Activated CD4-positive, alpha-beta T cell treated with anti-CD3 and anti-CD28 coated beads, Interleukin-2, amount 10 ng/mL, durations not matched to agents 7 days and 5 days (primary cell): ENCODE measurements around the gene PLPP2. TPM values are rescaled to one million over a fixed set of nuclear protein-coding genes. Genes with fewer than 3 reads are reported as not detected.
A peak's percentile ranks its signal among the peaks of the same experiment; 100 is the strongest.

Source experiments
- CTCF ChIA-PET: fragments of 350-600 bp; sonication (Branson Sonifier 250); formaldehyde crosslinking; loops from one replicate; lab custom pipeline; 2021; ENCODE audit warnings: antibody characterized with exemption; lab: Charles Lee
- POLR2A ChIA-PET: fragments of 350-600 bp; sonication (Branson Sonifier 250); formaldehyde crosslinking; loops from one replicate; lab custom pipeline; 2021; ENCODE audit warnings: antibody characterized with exemption; lab: Charles Lee
- DNase-seq: peaks from one replicate; pipeline ENCODE4 v3.0.0-alpha.2; 2020
- H3K27ac Mint-ChIP-seq: one replicate; pipeline ENCODE4 v1.8.0; 2021; ENCODE audit warnings: mild to moderate bottlenecking, moderate library complexity, mixed read lengths
- H3K27me3 Mint-ChIP-seq: one replicate; pipeline ENCODE4 v1.8.0; 2021; ENCODE audit warnings: mixed read lengths
- H3K36me3 Mint-ChIP-seq: one replicate; pipeline ENCODE4 v1.8.0; 2021; ENCODE audit warnings: low read depth, mixed read lengths
- H3K4me1 Mint-ChIP-seq: one replicate; pipeline ENCODE4 v1.8.0; 2021; ENCODE audit warnings: mixed read lengths
- H3K4me3 Mint-ChIP-seq: one replicate; pipeline ENCODE4 v1.8.0; 2021; ENCODE audit warnings: mild to moderate bottlenecking, moderate library complexity, mixed read lengths
- H3K9me3 Mint-ChIP-seq: one replicate; pipeline ENCODE4 v1.8.0; 2021; ENCODE audit warnings: mixed read lengths
- total RNA-seq, 2 experiments: library from RNA; stranded (reverse); gene quantifications; one replicate each; pipeline ENCODE4 v1.2.3, GENCODE V29; 2021

Gene PLPP2
- total RNA-seq, 2 experiments from 2014 or later, result 0.15 to 0.22 TPM

- no peaks in the 10 kb centered on the region for H3K9me3 Mint-ChIP-seq
- H3K4me1 Mint-ChIP-seq, result peaks cover 2% of the 10 kb centered on the region
- no peak overlapping the region for H3K4me3 Mint-ChIP-seq
- no peak overlapping the region for H3K27ac Mint-ChIP-seq
- H3K27me3 Mint-ChIP-seq, result peaks cover 35% of the 10 kb centered on the region
- DNase-seq, result peak; percentile 35
- CTCF ChIA-PET, result interaction anchor here (1.2 to 1.4 kb wide), 3 partner anchors 8 to 48 kb away, joined by 3 read pairs; no protein-coding TSS in a partner anchor
- no peaks in the 10 kb centered on the region for H3K36me3 Mint-ChIP-seq
- POLR2A ChIA-PET, result no interaction called here
Observed at GRCh38 chr19:294946-295686, 3.9 kb upstream of the PLPP2 start.

DNA sequence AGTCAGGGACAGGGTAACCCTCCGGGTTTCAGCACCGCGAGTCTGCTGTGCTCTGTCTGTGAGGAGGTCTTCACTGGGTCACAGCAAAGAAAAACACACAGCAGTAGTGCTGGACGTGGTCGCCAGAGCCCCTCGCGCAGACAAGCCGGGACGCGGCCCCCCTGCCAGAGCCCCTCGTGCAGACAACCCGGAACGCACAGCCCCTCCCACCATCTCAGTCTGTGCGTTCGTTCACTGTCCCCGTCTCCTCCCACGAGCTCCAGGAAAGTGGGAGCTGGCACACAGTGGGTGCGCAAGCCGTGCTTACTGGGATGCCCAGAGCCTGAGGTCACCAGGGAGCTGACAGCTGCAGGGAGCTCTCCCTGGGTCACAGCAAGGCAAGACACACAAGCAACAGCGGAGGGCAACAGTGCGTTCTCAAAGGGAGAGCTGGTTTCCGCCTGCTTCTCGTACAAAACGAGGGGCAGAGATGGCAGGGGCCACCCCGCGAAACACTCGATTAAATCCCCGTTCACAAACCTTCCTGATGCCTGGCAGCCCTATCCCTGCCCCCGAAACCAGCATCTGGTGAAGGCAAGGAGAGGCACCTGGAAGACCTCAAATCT is 3.2 kb upstream of the PLPP2 start:
- CTCF ChIA-PET, result no interaction called here
- H3K4me1 Mint-ChIP-seq, result peaks cover 4% of the 10 kb centered on the region
- H3K27me3 Mint-ChIP-seq, result peaks cover 42% of the 10 kb centered on the region
- H3K27ac Mint-ChIP-seq, result no peak overlapping the region
- H3K4me3 Mint-ChIP-seq, result no peak overlapping the region
- POLR2A ChIA-PET, result no interaction called here
- DNase-seq, result no peak
- H3K9me3 Mint-ChIP-seq, result no peaks in the 10 kb centered on the region
- H3K36me3 Mint-ChIP-seq, result no peaks in the 10 kb centered on the region

- CTCF ChIA-PET, result no interaction called here
- H3K36me3 Mint-ChIP-seq, result no peaks in the 10 kb centered on the region
- no peak for DNase-seq
- POLR2A ChIA-PET, result no interaction called here
- H3K9me3 Mint-ChIP-seq, result no peaks in the 10 kb centered on the region
- peaks cover 4% of the 10 kb centered on the region for H3K4me1 Mint-ChIP-seq
- no peak overlapping the region for H3K4me3 Mint-ChIP-seq
- peaks cover 43% of the 10 kb centered on the region for H3K27me3 Mint-ChIP-seq
- H3K27ac Mint-ChIP-seq, result no peak overlapping the region
Observed at GRCh38 chr19:293436-294110, 2.4 kb upstream of the PLPP2 start.

DNA sequence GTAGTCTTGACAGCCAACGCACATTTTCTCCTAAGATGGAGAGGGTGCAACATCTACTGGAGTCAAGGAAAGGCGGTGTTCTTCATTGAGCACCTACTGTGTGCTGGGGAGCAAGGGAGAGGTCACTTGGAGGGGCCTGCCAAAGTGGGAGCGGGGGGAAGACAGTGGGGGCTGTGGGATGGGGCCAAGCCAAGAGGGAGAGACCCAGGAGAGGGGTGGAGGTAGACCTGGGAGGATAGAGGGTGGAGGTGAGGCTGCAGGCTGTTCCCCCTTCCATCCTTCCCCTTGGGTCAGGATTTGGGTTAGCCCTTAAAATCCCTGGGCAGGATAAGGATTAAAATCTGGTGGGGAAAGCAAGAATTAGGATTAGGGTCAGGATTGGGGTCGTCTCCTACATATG is 1.7 kb upstream of the PLPP2 start:
- H3K27me3 Mint-ChIP-seq, result peaks cover 43% of the 10 kb centered on the region
- no peaks in the 10 kb centered on the region for H3K36me3 Mint-ChIP-seq
- DNase-seq, result no peak
- H3K27ac Mint-ChIP-seq, result no peak overlapping the region
- no peaks in the 10 kb centered on the region for H3K9me3 Mint-ChIP-seq
- CTCF ChIA-PET, result no interaction called here
- POLR2A ChIA-PET, result no interaction called here
- no peak overlapping the region for H3K4me3 Mint-ChIP-seq
- peaks cover 4% of the 10 kb centered on the region for H3K4me1 Mint-ChIP-seq

DNA sequence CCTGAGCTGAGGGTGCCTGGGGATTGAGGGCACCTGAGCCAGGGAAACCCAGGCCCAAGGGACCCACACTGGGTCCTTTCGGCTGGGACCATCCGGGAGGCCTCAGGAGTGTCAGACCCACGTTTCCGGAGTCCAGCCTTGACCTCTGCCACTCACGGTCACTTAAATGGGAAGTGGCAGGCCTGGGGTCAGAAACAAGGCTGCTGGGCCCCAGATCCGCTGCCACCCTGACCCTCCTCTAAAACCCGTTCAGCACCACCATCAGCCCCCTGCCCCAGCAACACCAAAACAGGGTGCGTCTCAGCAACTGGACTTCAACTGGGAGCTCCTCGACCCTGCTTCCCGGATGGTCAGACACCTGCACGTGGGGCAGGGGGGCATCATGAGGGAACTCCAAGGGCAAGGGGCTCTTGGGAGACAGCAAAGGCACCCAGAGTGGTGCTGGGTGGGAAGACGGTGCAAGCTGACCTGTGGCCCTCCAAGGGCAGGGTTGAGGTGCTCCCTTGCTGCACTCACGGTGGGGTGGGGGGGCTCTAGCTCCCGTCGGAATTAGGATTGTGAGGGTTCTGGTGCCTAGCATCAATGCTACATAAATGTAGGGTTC is 1.2 kb upstream of the PLPP2 start:
- ChIA-PET CTCF (no interaction called here), POLR2A (no interaction called here)
- no peaks in the 10 kb centered on the region for H3K36me3 Mint-ChIP-seq
- no peak for DNase-seq
- peaks cover 4% of the 10 kb centered on the region for H3K4me1 Mint-ChIP-seq
- H3K4me3 Mint-ChIP-seq, result no peak overlapping the region
- no peak overlapping the region for H3K27ac Mint-ChIP-seq
- H3K9me3 Mint-ChIP-seq, result no peaks in the 10 kb centered on the region
- H3K27me3 Mint-ChIP-seq, result peaks cover 43% of the 10 kb centered on the region

GRCh38 chr19:291561-292280 is 518 bp upstream of the PLPP2 start:
- POLR2A ChIA-PET, result no interaction called here

DNA sequence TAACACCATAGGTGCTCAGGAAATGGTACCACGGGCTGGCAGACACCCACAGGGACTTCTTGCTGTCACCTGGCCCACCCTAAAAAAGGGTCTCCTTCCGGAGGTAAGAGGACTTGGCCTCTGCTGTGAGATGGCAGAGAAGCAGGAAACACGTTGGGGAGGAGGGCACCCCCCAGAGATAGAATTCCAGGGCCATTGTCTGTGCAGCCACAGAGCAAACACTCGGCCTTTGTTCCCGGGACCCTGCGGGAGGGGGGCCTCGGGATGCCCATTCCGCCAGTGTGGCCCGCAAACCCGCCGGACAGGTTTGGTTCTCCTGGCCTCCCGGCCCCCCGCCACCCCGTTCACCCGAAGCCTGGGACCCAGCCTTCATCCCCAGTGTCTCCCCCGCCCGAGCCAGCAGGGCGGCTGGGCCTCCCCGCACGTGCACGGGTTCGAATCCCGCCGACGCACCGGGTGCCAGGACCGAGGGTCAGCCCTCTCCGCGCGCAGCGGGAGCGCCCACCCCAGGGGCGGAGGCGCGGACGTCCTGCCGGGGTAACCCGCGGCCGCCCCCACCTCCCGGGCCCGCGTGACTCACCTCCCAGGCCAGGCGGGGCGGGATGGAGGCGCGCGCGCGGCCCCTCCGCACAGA is 714 bp downstream of the PLPP2 start:
- Mint-ChIP-seq H3K27ac (no peak overlapping the region), H3K36me3 (no peaks in the 10 kb centered on the region), H3K4me3 (no peak overlapping the region), H3K27me3 (peaks cover 38% of the 10 kb centered on the region), H3K4me1 (peaks cover 4% of the 10 kb centered on the region), H3K9me3 (no peaks in the 10 kb centered on the region)
- ChIA-PET CTCF (no interaction called here), POLR2A (no interaction called here)
- DNase-seq, result no peak

More at GRCh38 chr19:291561-292280, 518 bp upstream of the PLPP2 start:
- Mint-ChIP-seq H3K36me3 (no peaks in the 10 kb centered on the region), H3K4me3 (no peak overlapping the region), H3K27me3 (peaks cover 43% of the 10 kb centered on the region), H3K4me1 (peaks cover 4% of the 10 kb centered on the region), H3K9me3 (no peaks in the 10 kb centered on the region), H3K27ac (no peak overlapping the region)
- DNase-seq, result no peak
- CTCF ChIA-PET, result no interaction called here

DNA sequence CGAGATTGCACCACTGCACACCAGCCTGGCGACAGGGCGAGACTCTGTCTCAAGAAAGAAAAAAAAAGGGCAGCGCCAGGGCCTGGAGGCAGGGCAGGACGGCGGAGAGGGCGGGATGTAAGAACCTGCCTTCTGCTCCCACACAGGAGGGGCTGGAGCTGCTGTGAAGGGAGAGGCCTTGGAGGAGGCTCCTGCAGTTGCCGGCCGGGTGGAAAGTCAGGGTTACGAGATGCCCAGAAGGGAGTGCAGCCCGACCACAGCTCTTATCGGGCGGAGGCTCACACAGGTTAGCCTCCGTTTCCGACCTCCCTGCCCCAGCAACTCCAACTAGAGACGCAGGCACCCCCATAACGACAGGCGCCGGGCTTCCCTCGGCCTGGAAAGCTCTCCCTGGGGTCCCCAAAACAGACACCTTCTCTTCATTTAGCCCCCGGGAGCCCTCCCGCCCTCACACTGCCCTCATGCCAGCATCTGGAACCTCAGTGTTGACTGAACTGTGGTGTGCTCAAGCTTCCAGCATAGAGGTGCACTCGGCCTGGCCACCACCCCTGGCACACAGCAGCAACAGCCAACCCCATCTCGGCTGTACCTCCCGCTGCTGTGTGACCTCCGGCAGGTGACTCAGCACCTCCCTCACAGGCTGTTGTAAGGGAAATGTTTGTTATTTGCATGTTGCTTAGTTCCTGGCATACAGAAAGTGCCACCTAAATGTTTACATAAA is 1.4 kb downstream of the PLPP2 start:
- Mint-ChIP-seq H3K36me3 (no peaks in the 10 kb centered on the region), H3K4me3 (no peak overlapping the region), H3K9me3 (no peaks in the 10 kb centered on the region), H3K4me1 (peaks cover 4% of the 10 kb centered on the region), H3K27me3 (peaks cover 34% of the 10 kb centered on the region), H3K27ac (no peak overlapping the region)
- CTCF ChIA-PET, result no interaction called here
- POLR2A ChIA-PET, result no interaction called here
- DNase-seq, result peak; percentile 32

- Mint-ChIP-seq H3K36me3 (no peaks in the 10 kb centered on the region), H3K27me3 (peaks cover 26% of the 10 kb centered on the region), H3K9me3 (no peaks in the 10 kb centered on the region), H3K4me1 (peaks cover 4% of the 10 kb centered on the region), H3K27ac (no peak overlapping the region), H3K4me3 (no peak overlapping the region)
- ChIA-PET CTCF (no interaction called here), POLR2A (no interaction called here)
- DNase-seq, result no peak
Observed at GRCh38 chr19:288911-289310, 2.3 kb downstream of the PLPP2 start.

GRCh38 chr19:287381-287871 is 3.8 kb downstream of the PLPP2 start:
- Mint-ChIP-seq H3K36me3 (no peaks in the 10 kb centered on the region), H3K4me3 (no peak overlapping the region), H3K27ac (no peak overlapping the region), H3K4me1 (peaks cover 4% of the 10 kb centered on the region), H3K9me3 (no peaks in the 10 kb centered on the region), H3K27me3 (peaks cover 15% of the 10 kb centered on the region)
- CTCF ChIA-PET, result interaction anchor here (1.1 kb wide), 1 partner anchor 8 kb away, joined by 3 read pairs; no protein-coding TSS in a partner anchor
- no peak for DNase-seq
- POLR2A ChIA-PET, result no interaction called here

DNA sequence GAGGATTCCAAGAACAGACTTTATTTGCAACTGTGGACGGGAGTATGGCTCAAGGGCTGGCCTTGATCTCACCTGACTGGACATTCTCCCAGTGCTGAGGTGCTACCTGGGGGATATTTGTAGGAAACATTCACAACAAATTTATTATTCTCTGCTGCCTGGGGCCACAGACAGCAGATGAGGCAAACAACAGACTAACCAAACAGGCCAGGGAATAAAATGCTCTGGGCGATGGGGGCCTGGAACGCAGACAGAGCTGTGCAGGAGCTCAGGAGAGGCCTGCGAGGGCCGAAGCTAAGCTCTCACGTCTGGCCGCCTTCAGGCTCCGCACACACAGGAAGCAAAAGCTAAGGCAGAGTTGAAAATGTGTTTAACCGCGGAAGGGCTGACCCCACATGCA is 7.8 kb downstream of the PLPP2 start:
- DNase-seq, result no peak
- peaks cover 3% of the 10 kb centered on the region for H3K27me3 Mint-ChIP-seq
- CTCF ChIA-PET, result no interaction called here
- H3K27ac Mint-ChIP-seq, result no peak overlapping the region
- POLR2A ChIA-PET, result no interaction called here
- no peak overlapping the region for H3K4me3 Mint-ChIP-seq
- H3K9me3 Mint-ChIP-seq, result no peaks in the 10 kb centered on the region
- H3K36me3 Mint-ChIP-seq, result no peaks in the 10 kb centered on the region
- no peaks in the 10 kb centered on the region for H3K4me1 Mint-ChIP-seq

DNA sequence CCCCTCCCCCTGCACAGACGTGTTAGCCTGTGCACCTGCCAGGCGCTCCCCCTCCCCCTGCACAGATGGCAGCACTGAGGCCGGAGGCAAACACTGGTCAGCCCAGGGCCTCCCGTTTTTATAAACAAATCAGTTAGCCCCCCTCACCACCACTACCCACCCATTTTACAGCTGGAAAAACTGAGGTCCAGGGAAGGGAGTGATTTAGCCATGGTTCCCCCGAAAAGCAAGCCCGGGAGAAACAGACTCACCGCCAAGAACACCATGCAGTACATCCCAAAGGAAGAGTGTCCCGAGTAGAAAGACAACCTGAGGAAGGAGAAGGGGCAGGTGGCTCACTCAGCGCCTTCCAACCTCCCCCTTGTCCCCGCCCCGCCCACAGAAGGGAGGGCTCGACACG is 8.7 kb downstream of the PLPP2 start:
- no peak for DNase-seq
- Mint-ChIP-seq H3K36me3 (no peaks in the 10 kb centered on the region), H3K9me3 (no peaks in the 10 kb centered on the region), H3K27ac (no peak overlapping the region), H3K4me3 (no peak overlapping the region), H3K27me3 (peaks cover 9% of the 10 kb centered on the region), H3K4me1 (no peaks in the 10 kb centered on the region)
- ChIA-PET CTCF (no interaction called here), POLR2A (no interaction called here)
